Keratinocyte (primary cell): ENCODE data around the gene OASL.

Source experiments
- CTCF ChIP-seq, 3 experiments: IDR thresholded peaks in 1 of 3; conservative IDR thresholded peaks in 1 of 3; optimal IDR thresholded peaks in 1 of 3; 2 replicates in 2 of 3; 3 replicates in 1 of 3; pipeline versions ENCODE3 to v1.5.1; 2011; ENCODE audit warnings: low read length in 3 of 3, mild to moderate bottlenecking in 3 of 3, moderate library complexity in 2 of 3, control low read depth in 1 of 3, inconsistent platforms in 1 of 3; ENCODE audit not compliant: insufficient read depth in 2 of 3; ENCODE audit errors: extremely low read depth in 1 of 3
- EZH2 ChIP-seq: IDR thresholded peaks from one replicate; pipeline ENCODE4 v1.6.1; 2012; ENCODE audit warnings: inconsistent platforms, mild to moderate bottlenecking, low read length, moderate library complexity

DNA sequence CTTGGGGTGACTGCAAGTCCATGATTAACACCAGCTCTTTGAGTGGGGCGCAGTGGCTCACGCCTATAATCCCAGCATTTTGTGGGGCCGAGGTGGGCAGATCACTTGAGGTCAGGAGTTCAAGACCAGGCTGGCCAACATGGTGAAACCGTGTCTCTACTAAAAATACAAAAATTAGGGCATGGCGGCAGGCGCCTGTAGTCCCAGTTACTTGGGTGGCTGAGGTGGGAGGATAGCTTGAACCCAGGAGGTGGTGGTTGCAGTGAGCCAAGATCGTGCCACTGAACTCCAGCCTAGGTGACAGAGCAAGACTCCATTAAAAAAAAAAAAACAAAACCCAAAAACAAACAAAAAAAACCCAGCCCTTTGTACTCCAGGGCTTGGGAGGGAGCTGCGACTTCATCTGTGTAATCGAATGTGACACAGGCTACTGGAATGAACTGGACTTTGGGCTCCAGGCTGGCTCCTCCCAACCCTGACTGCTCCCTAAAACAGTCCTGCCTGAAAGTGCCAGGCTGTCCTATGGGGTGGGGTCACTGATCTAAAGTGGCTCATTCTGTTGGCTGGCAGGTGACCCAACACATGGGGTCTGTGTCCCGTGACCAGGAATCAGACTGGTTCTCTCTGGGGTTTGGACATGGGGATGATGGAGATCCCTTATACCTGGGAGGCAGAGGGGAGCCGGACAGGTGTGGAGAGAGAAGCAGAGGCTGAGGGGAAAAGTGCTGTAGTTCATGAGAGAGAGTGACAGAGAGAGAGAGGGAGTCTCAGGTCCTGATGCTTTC, 13.4 kb downstream of the OASL start:
- TF ChIP-seq CTCF (optimal IDR thresholded peaks at IDR 0.05 in 1 of 3, IDR thresholded peaks at IDR 0.05 in 1 of 3, conservative IDR thresholded peaks at IDR 0.05 in 1 of 3; ENCODE audit: extremely low read depth in 1 of 3, insufficient read depth in 2 of 3, low read length in 3 of 3) (no peak), EZH2 (no peak)
